Thymus (tissue), 11 donors: ENCODE data around the gene CUBN. TPM values are rescaled to one million over a fixed set of nuclear protein-coding genes. Genes with fewer than 3 reads are reported as not detected.

Experiments
- DNase-seq, 9 donors: peaks; one replicate each; pipeline ENCODE4 v3.0.0-alpha.2; 2013; ENCODE audit warnings: low spot score in 9 of 9, low read depth in 6 of 9, missing footprints in 1 of 9
- H3K27ac ChIP-seq, 2 donors: one replicate each; pipeline ENCODE4 v1.5.1; 2013; ENCODE audit warnings: control low read depth in 1 of 2, low read depth in 1 of 2, low read length in 1 of 2, mild to moderate bottlenecking in 1 of 2, moderate library complexity in 1 of 2
- H3K27me3 ChIP-seq, 2 donors: one replicate each; pipeline ENCODE4 v1.5.1; 2013; ENCODE audit warnings: low read length in 1 of 2; ENCODE audit not compliant: control insufficient read depth in 2 of 2, insufficient read depth in 1 of 2
- H3K36me3 ChIP-seq, 2 donors: one replicate each; pipeline ENCODE4 v1.5.1; 2013; ENCODE audit warnings: low read length in 1 of 2, mild to moderate bottlenecking in 1 of 2, moderate library complexity in 1 of 2; ENCODE audit not compliant: control insufficient read depth in 2 of 2, insufficient read depth in 2 of 2
- H3K4me1 ChIP-seq, 2 donors: one replicate each; pipeline ENCODE4 v1.5.1; 2013; ENCODE audit warnings: low read length in 2 of 2; ENCODE audit not compliant: control insufficient read depth in 2 of 2, insufficient read depth in 2 of 2
- H3K4me3 ChIP-seq, 2 donors: one replicate each; pipeline ENCODE4 v1.5.1; 2013; ENCODE audit warnings: low read length in 2 of 2, control low read depth in 1 of 2, mild to moderate bottlenecking in 1 of 2
- H3K9me3 ChIP-seq, 2 donors: one replicate each; pipeline ENCODE4 v1.5.1; 2013; ENCODE audit warnings: low read length in 1 of 2, mild to moderate bottlenecking in 1 of 2; ENCODE audit not compliant: control insufficient read depth in 2 of 2, insufficient read depth in 1 of 2
- WGBS: extraction: QIAGEN DNeasy Blood & Tissue Kit; methylation state at CpG from one replicate; pipeline ENCODE4 v1.1.7; 2013; 5-methylcytosine and 5-hydroxymethylcytosine counted together
- polyA plus RNA-seq: library from polyadenylated mRNA; stranded (reverse); fragments of 200-250 nt; gene quantifications from one replicate; pipeline ENCODE4 v1.2.3, GENCODE V29; 2013
- total RNA-seq: library from RNA; stranded (reverse); fragments of 120-200 nt; gene quantifications from one replicate; pipeline ENCODE4 v1.2.4, GENCODE V29; 2013
- donor health status: healthy.

The CUBN gene
- total and polyA plus RNA-seq, 2 donors: 1.7 to 1.8 TPM

DNA sequence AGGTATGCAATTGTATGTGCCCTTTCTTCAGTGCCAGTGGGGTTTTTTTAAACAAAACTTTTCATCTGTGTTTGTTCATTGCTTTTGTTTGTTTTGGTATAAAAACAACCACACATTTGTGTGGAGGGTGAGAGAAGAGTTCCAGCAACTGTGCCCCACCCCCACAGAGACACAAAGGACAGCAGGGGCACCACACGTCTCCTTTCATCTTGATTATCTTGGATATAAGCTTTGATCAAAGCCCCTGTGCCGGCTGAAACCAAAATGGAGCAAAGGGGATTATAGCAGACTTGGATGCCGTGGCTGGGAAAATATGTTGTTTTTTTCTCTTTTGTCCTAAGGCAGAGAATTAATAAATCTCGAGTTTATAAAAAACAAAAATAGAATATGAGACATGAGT is 200.5 kb downstream of the CUBN start:
- no peak for DNase-seq
- no peaks in the 10 kb centered on the region for H3K36me3 ChIP-seq
- H3K27ac ChIP-seq: no peak overlapping the region
- no peaks in the 10 kb centered on the region for H3K27me3 ChIP-seq
- peaks cover 0 to 3% of the 10 kb centered on the region in 2 donors for H3K4me1 ChIP-seq
- no peaks in the 10 kb centered on the region for H3K9me3 ChIP-seq
- 95% methylated on average over 4 of the region's 4 CpGs for WGBS
- H3K4me3 ChIP-seq: no peak overlapping the region

DNA sequence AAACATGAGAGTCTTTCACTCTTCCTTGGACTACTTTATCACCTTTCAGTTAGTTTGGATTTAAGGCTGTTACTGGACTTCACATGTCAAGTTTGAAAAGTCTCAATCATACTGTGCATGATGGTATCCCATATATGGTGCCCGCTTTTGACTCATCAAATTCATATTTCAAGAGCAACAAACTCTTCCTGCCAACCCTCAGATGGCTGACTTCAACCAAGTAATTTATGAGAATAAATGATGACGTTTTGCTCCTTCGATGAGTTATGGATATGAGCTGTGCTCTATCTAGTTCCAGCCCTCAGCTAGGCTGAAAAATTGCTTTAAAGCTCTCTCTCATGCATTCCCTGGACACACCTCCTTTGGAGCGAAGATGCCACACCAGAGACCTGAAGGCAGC is 202.1 kb downstream of the CUBN start:
- Histone ChIP-seq H3K27ac (no peak overlapping the region), H3K9me3 (no peaks in the 10 kb centered on the region), H3K4me1 (peaks cover 0 to 3% of the 10 kb centered on the region in 2 donors), H3K27me3 (no peaks in the 10 kb centered on the region), H3K36me3 (no peaks in the 10 kb centered on the region), H3K4me3 (no peak overlapping the region)
- DNase-seq: no peak
- WGBS: 88% methylated on average over 4 of the region's 4 CpGs

DNA sequence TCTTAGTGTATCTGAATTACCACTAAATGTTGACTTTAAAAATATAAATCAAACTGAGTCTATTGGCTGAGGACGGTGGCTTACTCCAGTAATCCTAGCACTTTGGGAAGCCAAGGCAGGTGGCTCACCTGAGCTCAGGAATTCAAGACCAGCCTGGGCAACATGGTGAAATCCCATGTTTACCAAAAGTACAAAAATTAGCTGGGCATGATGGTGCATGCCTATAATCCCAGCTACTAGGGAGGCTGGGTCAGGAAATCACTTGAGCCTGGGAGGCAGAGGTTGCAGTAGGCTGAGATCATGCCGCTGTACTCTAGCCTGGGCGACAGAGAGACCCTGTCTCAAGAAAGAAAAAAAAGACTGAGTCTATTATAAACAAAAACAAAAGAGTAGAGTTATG is 205.9 kb downstream of the CUBN start:
- H3K36me3 ChIP-seq: no peaks in the 10 kb centered on the region
- no peaks in the 10 kb centered on the region for H3K27me3 ChIP-seq
- no peaks in the 10 kb centered on the region for H3K9me3 ChIP-seq
- H3K4me3 ChIP-seq: no peak overlapping the region
- no peak overlapping the region for H3K27ac ChIP-seq
- DNase-seq: no peak
- WGBS: 97% methylated on average over 3 of the region's 3 CpGs
- no peaks in the 10 kb centered on the region for H3K4me1 ChIP-seq

DNA sequence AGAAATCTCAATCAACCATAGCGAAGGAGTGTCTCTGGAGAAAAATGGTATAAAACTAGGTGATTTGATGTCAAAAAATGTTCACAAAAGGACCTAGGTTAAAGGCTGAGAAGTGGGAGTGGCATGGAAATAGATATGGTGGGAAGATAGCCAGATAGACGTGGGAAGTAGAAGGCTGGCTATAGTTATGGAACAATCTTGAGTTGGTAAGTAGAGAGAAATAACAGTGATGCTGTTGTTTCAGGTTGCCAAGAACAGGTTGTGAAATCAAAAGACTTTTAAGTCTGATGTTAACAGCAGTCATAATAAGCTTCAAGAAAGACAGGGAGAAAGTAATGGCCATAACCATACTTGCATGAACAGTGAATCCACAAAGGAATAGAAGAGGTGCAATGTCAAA is 206.3 kb downstream of the CUBN start:
- WGBS: 75% methylated on average over 2 of the region's 2 CpGs
- no peak for DNase-seq
- Histone ChIP-seq H3K36me3 (no peaks in the 10 kb centered on the region), H3K27ac (no peak overlapping the region), H3K9me3 (no peaks in the 10 kb centered on the region), H3K27me3 (no peaks in the 10 kb centered on the region), H3K4me1 (no peaks in the 10 kb centered on the region), H3K4me3 (no peak overlapping the region)

GRCh38 chr10:16919121-16919982 is 210.3 kb downstream of the CUBN start:
- Histone ChIP-seq H3K27me3 (no peaks in the 10 kb centered on the region), H3K9me3 (no peaks in the 10 kb centered on the region), H3K36me3 (no peaks in the 10 kb centered on the region), H3K4me3 (no peak overlapping the region), H3K4me1 (no peaks in the 10 kb centered on the region), H3K27ac (no peak overlapping the region)
- 91% methylated on average over 9 of the region's 9 CpGs for WGBS
- DNase-seq: no peak

- over 99% methylated on average over 6 of the region's 6 CpGs for WGBS
- Histone ChIP-seq H3K4me1 (no peaks in the 10 kb centered on the region), H3K27ac (no peak overlapping the region), H3K36me3 (no peaks in the 10 kb centered on the region), H3K27me3 (no peaks in the 10 kb centered on the region), H3K9me3 (no peaks in the 10 kb centered on the region), H3K4me3 (no peak overlapping the region)
- DNase-seq: no peak
Measured at GRCh38 chr10:16916496-16916895, 213.1 kb downstream of the CUBN start.

- Histone ChIP-seq H3K4me1 (no peaks in the 10 kb centered on the region), H3K4me3 (no peak overlapping the region), H3K27ac (no peak overlapping the region), H3K9me3 (no peaks in the 10 kb centered on the region), H3K36me3 (no peaks in the 10 kb centered on the region), H3K27me3 (no peaks in the 10 kb centered on the region)
- WGBS: 82% methylated on average over 2 of the region's 2 CpGs
- peak in 1 of 9 donors; percentile 13 for DNase-seq
Measured at GRCh38 chr10:16915300-16915699, 214.3 kb downstream of the CUBN start.

- Histone ChIP-seq H3K9me3 (no peaks in the 10 kb centered on the region), H3K27me3 (no peaks in the 10 kb centered on the region), H3K4me1 (no peaks in the 10 kb centered on the region), H3K36me3 (no peaks in the 10 kb centered on the region), H3K4me3 (no peak overlapping the region), H3K27ac (no peak overlapping the region)
- DNase-seq: no peak
- 95% methylated on average over 4 of the region's 4 CpGs for WGBS
Measured at GRCh38 chr10:16913266-16913665, 216.3 kb downstream of the CUBN start.

DNA sequence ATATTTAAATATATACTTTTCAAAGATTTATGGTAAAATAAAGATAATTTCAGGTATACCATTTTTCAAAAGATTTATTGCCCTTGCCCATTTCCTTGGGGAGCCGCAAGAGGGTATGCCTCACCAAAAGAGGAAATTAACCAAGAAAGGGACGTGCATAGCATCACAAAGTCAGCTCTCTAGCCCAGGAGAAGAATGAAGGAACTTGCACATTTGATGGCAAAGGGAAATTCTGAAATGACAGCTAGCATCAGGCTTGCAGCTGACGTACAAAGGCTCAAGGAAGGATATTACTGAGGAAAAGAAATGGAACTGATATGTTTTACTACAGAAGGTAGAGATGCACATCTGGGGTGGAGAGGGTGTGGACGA is 218.8 kb downstream of the CUBN start:
- H3K4me1 ChIP-seq: no peaks in the 10 kb centered on the region
- no peaks in the 10 kb centered on the region for H3K27me3 ChIP-seq
- no peaks in the 10 kb centered on the region for H3K36me3 ChIP-seq
- DNase-seq: peak in 1 of 9 donors; percentile 27
- H3K27ac ChIP-seq: no peak overlapping the region
- H3K4me3 ChIP-seq: no peak overlapping the region
- 37% methylated on average over 4 of the region's 4 CpGs for WGBS
- H3K9me3 ChIP-seq: no peaks in the 10 kb centered on the region
